GM13977 (cell line): ENCODE results near the gene UBE2R2.
"Not testable (repeated sequence)": the region's sequence is repeated elsewhere in the genome, so short reads cannot be mapped to it uniquely, and the experiment has no call there.

Experiments
- DNase-seq: peaks from one replicate; pipeline ENCODE4 v3.0.0; 2012; ENCODE audit warnings: low spot score
- in situ Hi-C: fragments of 300-500 bp; cut with MboI; formaldehyde crosslinking; loops from one replicate; pipeline ENCODE4 v1.12.0; 2022; ENCODE audit warnings: low sequenced_read_pairs, low pct_unique_long_range_greater_than_20kb, mixed read lengths, inconsistent platforms; ENCODE audit not compliant: unreplicated experiment
- TF ChIP-seq, protein P1 (sequence below): IDR thresholded peaks from 2 replicates; pipeline ENCODE4 v1.5.1; 2012; ENCODE audit warnings: mild to moderate bottlenecking, control low read depth; ENCODE audit not compliant: insufficient read depth; ENCODE audit errors: extremely low read depth, missing control alignments

Gene UBE2R2

DNA sequence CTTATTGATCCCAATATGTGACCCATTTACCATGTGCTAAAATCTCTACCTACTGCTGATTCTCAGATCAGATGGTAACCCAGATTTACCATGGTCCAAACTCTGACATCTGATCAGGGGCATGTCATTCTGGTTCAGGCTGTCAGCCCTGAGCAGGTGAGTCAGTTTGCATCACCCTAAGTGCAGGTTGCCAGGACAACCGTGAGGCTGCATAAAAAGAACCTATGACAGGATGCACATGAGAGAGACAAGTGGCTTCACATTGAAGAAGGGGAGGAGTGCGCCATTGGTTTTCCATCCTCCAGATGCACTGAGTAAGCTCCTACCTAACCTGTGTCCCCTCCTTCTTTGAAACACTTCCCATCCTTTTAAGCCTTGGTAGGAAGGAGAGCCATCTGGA, 22.4 kb upstream of the UBE2R2 start:
- TF ChIP-seq, protein P1, sequence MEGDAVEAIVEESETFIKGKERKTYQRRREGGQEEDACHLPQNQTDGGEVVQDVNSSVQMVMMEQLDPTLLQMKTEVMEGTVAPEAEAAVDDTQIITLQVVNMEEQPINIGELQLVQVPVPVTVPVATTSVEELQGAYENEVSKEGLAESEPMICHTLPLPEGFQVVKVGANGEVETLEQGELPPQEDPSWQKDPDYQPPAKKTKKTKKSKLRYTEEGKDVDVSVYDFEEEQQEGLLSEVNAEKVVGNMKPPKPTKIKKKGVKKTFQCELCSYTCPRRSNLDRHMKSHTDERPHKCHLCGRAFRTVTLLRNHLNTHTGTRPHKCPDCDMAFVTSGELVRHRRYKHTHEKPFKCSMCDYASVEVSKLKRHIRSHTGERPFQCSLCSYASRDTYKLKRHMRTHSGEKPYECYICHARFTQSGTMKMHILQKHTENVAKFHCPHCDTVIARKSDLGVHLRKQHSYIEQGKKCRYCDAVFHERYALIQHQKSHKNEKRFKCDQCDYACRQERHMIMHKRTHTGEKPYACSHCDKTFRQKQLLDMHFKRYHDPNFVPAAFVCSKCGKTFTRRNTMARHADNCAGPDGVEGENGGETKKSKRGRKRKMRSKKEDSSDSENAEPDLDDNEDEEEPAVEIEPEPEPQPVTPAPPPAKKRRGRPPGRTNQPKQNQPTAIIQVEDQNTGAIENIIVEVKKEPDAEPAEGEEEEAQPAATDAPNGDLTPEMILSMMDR = no peak
- in situ Hi-C loops = no loop called here
- no peak for DNase-seq

DNA sequence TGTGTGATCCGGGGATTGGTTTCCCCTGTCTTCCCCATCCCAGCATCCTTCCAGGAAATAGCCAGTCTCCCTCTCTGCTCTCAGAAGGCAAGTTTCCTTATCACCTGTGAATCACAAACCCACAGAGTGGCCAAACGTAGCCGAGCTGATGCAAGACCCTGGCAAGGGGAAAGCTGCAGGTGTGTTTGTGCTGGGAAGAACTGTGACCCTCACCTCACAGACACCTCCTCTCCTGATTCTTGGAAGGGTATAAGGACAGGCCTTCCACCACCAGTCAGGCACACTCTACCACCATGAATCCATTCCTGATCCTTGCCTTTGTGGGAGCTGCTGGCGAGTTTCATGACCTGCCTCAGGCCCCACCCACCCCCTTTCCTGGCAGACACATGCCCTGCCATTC, 21.7 kb upstream of the UBE2R2 start, which contains the start of gene PRSS3:
Gene PRSS3, plus strand, starts transcription at position 281 of the 400 bp plus-strand sequence. Its CDS starts 13 bp downstream, at position 294.
- TF ChIP-seq, protein P1 = no peak
- in situ Hi-C loops = no loop called here
- no peak for DNase-seq

DNA sequence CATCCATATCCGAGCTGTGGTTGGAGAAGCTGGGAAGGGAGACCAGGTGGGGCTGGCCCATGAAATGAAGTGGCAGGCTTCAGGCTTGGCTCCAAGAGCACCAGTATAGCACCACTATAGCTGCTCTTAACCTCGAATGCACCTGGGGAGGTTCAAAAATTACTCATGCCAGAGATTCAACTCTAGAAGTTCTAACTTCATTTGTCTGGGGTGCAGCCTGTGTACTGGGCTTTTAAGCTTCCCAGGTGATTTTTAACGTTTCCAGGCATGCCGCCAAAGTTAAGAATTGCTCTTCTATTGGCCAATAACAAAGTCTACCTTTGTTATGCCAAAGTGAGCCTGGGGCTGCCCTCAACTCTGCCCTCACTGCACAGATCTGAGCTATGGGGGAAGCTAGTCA, 21.1 kb upstream of the UBE2R2 start:
- TF ChIP-seq, protein P1 = no peak
- in situ Hi-C loops = no loop called here
- no peak for DNase-seq

DNA sequence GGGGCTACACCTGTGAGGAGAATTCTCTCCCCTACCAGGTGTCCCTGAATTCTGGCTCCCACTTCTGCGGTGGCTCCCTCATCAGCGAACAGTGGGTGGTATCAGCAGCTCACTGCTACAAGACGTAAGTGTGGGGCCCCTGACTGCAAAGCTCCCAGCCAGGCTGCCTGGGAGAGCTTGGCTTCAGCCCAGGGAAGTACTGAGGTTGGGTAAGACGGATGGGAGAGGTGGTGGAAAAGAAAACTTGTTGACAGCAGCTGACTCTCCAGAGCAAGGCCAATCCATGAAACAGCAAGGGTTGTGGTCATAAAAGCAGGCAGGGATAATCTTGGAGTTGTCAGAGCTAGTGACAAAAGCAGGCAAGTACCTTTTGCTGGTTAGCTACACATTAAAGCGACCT, 20.3 kb upstream of the UBE2R2 start:
- DNase-seq, in situ Hi-C loops: not testable (repeated sequence)

DNA sequence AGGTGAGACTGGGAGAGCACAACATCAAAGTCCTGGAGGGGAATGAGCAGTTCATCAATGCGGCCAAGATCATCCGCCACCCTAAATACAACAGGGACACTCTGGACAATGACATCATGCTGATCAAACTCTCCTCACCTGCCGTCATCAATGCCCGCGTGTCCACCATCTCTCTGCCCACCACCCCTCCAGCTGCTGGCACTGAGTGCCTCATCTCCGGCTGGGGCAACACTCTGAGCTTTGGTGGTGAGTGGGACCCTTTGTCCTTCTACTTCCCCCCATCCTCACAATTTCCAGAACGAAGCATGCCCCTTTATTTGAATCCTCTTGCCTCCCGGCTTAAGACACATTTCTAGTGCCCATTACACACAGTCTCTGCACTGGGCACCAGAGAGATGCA, 19.1 kb upstream of the UBE2R2 start:
- no peak for DNase-seq
- in situ Hi-C loops = no loop called here
- TF ChIP-seq, protein P1 = no peak

DNA sequence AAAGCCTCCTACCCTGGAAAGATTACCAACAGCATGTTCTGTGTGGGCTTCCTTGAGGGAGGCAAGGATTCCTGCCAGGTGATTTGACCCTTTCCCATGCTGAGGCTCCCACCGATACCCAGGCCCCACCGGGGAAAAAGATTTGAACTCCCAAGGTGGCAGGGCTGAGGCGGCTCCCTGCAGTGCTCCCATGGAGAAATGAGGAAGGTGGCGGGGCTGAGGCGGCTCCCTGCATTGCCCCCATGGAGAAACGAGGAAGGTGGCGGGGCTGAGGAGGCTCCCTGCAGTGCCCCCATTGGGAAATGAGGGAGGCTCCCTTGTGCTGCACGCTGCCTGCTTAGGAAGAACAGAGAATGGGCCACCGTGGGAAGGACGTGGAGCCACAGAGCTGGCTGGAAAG, 18.4 kb upstream of the UBE2R2 start:
- in situ Hi-C loops = no loop called here
- no peak for DNase-seq
- TF ChIP-seq, protein P1 = no peak

DNA sequence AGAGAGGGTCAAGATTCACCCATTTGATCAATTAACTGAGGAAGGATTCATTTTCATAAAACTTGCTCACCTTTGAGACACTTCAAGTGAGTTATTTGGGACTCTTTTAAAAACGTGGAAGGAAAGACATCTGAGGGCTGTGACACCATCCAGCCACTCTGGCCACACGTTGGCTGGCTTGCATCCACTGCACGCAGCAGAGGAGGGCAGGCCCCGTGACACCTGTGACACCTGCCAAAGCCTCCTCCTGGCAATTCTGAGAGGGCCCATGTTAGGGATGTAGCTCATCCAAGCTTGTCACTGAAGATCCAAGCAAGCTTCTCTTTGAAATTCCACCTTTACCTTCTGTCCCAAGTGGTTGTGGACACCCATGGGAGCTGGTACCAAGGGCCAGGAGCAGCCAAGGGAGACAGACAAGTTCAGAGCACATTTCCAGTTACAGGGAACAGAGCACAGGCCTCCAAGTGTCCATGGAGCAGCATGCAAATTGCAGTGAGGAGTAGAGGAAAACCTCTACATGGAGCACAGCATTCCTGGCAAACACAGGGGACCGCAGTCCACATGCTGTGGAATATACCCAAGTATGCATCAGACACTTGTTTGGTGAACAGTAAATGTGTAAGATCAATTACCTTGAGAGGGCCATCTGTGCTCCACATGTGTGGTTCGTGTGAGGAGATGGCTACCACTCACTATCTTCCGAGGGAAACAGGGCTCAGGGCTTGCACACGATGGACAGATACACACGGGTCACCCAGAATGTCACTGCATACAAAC, 16.8 kb upstream of the UBE2R2 start:
- TF ChIP-seq, protein P1 = no peak
- in situ Hi-C loops = no loop called here
- DNase-seq = no peak
